Activated gamma-delta T cell (primary cell): ENCODE measurements around the gene DHX38.

Experiments
- DNase-seq: peaks from one replicate; lab custom pipeline; 2025; lab: John Stamatoyannopoulos, UW

DHX38 gene

GRCh38 chr16:72122308-72122707, 28.7 kb downstream of the DHX38 start:
- no peak for DNase-seq

GRCh38 chr16:72122916-72123315, 29.3 kb downstream of the DHX38 start:
- DNase-seq: no peak

DNA sequence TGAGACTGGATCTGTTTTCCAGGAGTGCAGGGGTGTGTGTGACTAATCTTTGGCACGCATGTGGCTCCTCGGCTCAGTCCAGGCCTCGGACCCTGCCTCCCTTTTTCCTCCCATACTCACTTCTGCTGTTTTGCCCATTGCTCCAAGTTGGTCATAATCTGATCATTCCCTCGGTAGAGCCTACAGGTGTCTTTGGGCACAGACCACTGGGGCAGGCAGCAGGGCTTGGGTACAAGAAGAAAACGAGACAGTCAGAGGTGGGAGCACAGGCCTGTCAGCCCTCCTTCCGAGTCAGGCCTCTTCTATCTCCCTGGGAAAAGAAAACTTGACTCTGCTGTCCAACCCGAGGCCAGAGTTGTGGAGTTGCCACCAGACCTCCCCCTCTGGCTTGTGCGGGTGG, 29.8 kb downstream of the DHX38 start:
- no peak for DNase-seq

GRCh38 chr16:72124148-72124547, 30.5 kb downstream of the DHX38 start:
- no peak for DNase-seq

DNA sequence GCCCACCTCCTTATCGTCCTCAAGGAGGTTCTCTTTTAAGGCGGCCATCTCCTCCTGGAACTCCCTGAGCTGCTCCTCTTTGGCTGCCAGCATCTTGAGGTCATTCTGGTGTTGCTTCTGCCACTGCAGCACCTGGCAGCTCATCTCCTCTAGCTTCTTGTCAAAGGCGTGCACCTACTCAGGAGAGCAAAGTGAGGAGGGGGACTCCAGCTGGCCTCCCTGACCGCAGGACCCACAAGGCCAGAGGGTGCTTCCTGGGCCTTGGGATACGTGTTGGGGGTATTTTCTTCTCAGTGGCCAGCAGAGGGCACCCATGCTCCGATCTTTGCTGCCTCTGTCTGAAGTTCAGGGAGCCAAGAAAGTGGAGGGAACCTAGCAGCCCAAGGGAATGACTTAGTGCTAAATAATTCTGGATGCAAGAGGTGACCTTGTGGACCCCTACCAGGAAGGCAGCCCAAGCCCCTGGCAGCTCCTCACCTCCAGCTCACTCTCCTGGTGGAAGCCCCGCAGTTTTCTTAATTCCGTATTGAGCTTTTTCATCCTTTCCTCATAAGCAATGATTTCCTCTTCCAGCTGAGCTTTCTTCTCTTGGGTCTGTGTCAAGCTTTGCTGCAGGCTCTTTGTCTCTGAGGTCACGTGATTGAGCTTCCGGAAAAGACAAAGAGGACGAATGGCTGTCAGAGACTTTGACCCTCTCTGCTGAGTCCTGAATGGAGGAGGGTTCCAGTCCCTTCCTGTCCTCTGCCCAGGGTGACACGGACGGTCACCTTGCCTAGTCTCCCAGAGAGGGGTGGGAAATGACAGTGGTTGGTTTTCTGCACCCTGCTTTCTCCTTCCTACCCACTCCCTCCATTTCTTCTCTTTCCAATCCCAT, 31.4 kb downstream of the DHX38 start:
- DNase-seq: no peak

DNA sequence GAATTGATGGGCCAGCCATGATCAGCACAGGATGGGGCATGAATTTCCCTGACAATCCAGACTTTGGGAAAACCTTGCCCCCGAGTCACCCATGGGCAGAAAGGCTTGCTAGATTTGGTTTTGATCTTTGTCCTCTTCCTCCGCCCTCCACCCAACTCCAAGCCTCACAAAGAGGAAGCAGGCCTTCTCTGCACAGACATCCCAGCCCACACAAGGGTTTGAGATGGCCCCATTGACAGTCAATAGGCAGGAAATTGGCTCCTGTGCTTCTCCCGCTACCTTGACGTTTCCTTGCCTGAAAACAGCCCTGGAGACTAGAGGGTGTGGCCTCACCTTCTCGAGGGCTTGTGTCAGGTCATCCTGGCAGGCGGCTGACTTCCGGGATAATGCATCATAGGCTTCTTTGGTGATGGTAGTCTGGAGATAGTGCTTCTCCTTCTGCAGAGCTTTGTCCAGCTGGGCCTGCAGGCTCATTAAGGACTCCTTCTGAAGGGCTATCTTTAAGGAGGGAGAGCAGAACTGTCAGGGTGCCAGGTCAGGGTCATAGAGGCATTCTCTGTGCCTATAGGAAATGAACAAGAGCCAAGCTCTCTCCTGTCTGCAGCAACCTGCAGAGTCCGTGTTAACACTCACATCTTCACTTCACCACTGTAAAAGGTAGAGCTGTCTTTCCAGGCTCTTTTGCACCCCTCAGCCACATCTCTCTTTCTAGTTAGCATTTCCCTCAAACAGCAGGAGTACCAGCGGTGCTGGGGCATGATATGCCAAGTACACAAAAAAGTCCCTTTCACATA, 32.2 kb downstream of the DHX38 start:
- DNase-seq: no peak

DNA sequence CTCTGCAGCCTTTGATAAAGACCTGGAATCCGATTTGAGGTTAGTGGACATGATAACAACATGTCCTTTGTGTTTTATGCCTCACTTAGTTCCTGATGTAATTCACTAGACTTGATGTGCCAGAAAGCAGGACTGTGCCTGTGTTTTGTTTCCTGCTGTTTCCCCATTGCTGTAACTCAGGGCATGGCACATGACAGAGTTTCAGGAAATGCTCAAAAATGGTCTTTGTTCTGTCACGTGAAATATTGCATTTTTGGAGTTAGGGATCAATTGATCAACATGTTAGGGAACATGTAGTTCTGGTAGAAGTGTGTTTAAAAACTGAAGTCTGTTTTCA, 32.8 kb downstream of the DHX38 start:
- no peak for DNase-seq

- DNase-seq: no peak
Measured at GRCh38 chr16:72128701-72129100, 35.1 kb downstream of the DHX38 start.

DNA sequence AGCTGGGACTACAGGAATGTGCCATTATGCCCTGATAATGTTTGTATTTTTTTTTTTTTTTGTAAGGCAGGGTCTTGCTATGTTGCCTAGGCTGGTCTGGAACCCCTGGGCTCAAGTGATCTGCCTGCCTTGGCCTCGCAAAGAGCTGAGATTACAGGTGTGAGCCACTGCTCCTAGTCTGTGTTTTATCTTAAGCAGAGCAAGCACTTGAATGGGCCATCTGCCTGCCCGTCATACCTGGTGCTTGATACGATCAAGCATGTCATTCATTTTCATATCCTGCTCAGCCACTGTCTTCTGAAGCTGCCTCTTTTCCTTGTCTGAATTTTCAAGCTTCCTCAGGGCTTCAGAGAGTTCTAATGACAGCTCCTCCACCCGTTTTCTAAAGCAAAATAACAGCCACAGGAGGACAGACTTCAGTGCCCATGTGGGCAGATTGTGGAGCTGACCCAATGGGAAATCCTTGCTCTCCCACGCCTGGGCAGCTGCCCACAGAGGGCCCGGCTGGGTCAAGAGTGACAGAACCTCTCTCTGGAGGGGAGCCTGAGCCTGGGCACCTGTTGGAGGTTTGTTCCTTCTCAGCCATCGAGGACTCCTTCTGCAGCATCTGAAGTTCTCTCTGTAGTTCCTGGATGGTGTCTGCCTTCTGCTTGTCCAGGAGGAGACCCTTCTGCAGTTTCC, 36.5 kb downstream of the DHX38 start:
- no peak for DNase-seq

DNA sequence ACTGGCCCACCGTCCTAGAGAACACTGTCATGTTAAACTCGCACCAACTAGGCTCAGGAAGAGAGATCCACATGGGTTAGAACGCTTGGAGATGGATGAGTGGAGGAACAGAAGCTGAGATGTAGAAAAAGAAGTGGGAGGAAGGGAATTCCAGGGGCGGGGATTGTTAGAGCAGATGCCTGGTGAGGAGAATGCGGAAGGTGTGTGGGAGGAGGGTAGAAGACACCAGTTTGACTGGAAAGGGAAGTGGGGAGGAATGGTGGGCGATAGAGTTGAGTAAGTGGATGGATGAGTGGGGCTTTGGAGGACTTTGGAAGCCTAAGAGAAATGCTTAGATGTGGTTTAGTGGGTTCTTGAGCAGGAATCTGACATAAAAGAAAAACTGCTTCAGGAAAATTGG, 37.4 kb downstream of the DHX38 start:
- DNase-seq: no peak

DNA sequence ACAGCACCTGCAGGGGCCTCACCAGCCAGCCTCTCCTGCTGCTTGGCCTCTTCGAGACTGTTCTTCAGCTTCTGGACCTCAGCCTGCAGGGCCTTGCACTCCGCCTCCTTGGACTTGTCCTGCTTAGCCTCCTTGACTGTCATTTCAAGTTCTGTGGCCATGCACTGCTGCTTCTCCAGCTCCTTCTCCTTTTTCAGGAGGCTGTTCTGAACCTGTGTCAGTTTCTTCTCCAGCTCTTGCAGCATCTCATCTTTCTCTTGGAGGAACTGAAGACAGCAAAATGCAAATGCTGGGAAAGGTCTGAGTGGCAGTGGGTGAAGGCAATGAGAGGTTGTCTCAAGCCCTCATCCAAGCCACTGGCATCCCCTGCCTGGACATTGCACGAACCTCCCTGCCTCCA, 39.1 kb downstream of the DHX38 start:
- DNase-seq: no peak

DNA sequence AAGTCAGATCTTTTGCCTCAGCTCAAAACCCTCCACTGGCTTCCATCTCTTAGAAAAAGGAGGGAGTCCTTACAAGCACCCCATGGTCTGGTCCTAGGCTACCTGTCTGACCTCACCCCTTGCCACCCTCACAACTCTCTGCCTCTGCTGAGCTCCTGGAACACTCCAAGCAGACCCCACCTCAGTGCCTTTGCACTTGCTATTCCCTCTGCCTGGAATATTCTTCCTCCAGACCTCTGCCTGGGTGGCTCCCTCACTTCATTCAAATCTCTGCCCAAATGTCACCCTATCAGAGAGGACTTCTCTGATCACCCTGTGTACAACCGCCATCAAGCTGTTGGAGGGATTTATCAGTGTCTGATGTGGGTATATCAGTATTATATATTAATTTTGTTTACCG, 40.9 kb downstream of the DHX38 start:
- no peak for DNase-seq

DNA sequence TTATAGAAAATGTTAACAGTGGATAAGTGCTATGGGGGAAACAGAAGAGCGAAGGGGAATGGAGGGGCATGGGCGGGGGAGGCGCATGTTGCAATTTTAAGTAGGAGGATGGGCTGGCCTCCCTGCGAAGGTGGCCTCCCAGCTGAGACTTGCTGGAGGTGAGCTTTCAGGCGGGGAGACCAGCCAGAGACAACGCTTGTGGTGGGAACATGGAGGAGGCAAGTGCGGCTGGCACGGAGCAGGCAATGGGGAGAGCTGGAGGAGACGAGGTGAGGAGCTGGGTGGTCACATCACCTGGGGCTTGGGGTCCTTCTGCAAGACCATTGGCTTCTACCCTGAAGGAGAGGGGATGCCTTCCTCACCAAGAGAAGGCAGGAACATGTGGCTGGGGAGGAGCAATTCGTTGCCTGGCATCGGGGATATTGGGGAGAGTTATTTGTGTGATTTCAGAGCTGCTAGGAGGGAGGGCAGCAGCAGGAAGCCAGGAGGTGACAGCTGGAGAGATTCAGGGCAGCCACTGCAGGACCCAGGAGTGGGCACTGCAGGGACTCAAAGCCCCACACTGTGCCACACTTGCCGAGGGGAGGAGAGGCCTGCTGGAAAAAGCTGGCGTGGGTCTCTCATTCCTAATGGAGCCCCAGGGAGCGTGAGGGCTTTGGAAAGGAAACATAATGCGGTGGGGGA, 43.9 kb downstream of the DHX38 start:
- no peak for DNase-seq

DNA sequence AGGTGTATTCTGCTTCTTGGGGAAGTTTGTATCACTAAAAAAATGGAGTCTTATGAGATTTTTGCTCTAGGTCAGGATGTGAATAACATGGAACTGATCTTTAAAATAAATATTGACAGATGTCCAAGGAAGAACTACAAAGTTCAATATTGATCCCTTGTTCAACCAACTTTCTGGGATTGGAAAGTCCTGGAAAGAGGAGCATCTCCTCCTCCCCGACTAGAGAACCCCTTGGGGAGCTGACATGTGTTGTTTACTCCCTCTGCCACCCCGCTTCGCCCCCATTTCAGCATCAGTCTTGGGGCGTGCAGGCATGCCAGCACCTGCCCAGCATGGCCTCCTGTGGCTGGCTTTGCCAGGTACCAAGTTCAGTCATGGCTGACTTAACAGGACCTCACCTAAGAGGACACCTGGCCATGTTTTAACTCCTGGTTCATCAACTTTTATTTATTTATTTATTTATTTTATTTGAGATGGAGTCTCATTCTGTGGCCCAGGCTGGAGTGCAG, 44.5 kb downstream of the DHX38 start:
- DNase-seq: no peak

GRCh38 chr16:72139908-72140307, 46.3 kb downstream of the DHX38 start:
- no peak for DNase-seq

DNA sequence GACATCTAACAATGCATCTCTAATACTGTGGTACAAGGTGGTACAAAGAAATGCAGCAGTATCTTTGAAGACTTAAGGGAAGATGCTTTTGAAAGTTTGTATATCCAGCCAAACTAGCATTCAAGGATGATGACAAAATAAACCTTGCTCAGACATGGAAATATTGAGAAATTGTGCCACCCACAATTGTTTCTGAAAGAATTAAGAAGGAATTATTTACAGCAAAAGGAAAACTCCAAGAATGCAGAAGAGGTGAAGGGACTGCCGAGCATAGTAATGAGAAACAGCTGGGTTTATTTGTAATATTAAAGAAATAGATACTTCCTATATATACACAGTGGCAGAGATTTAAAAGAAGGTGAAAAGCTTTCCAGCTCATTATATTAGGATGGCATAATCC, 48.8 kb downstream of the DHX38 start:
- DNase-seq: no peak

- DNase-seq: no peak
Measured at GRCh38 chr16:72149676-72150464, 56.2 kb downstream of the DHX38 start.

DNA sequence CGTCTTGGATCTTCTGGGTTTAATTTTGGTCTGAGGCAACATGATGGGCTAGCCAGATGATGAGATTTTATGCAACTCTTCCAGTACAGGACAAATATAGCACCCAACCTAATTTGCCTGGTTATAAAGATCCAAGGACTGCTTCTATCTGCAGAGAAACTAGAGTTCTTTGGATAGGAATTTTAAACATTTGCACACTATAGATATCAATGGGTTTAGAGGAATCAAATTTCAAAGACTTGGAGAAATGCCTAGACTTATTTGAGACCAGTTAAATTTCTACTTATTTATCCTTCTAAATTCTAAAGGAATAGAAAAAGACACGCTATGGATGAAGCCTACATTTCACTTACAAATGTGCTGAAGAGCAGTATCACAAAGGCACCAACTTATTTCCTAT, 65.7 kb downstream of the DHX38 start:
- DNase-seq: no peak

DNA sequence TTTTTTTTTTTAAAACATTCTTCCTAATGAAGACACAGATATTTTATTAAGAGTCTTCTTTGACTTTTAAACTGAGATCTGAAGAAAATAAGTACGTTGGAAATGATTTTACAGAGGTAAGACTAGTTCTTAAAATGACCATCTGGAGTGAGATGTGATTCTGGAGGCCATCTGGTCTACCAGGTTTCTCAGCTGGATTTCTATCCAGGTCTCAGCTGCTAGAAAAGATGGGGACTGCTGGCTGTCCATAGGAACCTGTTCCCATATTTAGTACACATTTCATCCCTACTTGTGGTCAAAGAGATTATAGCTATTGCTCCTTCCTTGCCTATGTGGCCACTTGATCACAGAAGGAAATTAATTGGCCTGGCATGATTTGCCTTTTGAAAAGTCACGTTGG, 66.2 kb downstream of the DHX38 start:
- DNase-seq: no peak

- DNase-seq: no peak
Measured at GRCh38 chr16:72162105-72162692, 68.6 kb downstream of the DHX38 start.
